HG02970 (cell line): ENCODE results near the gene H2BK1.

Experiments
- ATAC-seq: cut with Tn5 transposase; IDR thresholded peaks from one replicate; pipeline ENCODE4 v1.9.1; 2021; ENCODE audit warnings: mild to moderate bottlenecking, moderate library complexity, moderate number of reproducible peaks; ENCODE audit not compliant: unreplicated experiment, low FRiP score

The H2BK1 gene

DNA sequence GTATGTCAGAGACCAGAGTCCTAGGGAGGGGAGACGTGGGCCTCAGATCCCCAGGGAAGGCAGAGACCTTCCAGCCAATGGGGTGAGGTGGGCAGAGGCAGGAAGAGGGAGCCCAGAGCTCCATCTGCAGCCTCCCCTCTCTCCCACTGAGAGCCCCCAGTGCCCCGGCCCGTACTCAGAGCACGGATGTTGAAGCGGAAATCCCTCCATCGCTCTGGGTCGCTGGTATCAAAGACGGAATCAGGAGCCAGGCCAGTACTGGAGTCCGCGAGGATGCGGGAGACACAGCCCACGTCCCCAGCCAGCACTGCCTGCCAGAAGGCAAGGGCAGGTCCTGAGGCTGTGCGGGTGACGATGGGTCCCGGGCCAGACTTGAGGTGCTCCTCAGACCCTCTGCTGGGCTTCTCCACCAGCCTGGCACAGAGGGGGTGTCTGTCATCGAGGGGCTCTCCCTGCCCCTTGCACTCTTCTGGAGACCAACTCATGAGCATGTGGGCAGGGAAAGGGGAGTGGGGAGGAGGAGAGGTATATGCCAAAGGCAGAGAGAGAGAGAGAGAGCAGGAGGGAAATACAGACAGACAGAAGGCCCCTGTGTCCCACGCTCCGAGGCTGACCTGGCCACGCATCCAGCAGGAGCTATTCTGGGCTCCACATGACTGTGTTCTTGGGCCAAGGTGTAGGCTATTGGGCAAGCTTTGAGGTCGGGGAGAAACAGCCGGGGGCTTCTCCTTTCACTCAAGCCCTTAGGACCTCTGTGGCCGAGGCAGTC, 23.5 kb downstream of the H2BK1 start, which contains the start of gene ASB10:
TSS of gene ASB10 (minus strand) at position 611 of the 769 bp plus-strand sequence. CDS start at position 491, 120 bp downstream.
- no peak for ATAC-seq

DNA sequence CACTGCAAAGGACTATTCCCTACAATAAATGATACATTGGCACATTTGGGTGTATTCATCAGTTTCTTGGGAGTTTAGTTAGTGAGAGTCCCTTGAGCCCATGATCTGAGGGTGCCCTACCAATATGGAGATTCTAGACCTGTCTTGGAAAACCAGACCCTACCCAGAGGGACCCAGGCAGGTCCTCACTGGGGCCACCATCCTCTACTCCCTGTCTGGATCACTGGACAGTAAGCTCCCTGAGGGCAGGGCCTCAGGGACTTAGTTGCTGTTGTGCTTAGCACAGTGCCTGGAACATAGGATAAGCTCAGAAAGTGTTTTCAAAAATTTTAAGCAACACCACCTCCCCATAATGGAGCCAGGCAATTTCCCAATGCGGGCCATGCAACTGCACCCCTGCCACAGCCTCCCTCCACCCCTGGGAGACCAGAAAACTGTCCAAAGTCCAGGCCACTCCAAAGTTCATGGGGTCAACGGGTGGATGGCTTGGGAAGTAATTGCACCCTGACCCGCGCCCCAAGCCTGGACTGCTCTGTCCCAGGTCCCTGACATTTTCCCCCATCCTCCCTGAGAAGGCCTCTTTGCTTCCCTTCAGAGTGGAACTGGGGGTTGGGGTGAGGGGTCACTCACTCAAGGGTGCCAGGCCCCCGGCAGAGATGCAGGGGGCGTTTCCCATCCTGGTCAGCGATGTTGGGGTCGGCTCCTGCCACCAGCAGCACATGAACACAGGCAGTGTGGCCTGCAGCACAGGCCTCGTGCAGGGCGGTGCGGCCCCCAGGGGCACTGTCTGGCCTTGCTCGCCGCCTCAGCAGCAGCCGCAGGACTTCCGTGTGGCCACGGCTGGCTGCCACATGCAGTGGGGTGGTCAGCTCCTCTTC, 24.3 kb downstream of the H2BK1 start:
- no peak for ATAC-seq

DNA sequence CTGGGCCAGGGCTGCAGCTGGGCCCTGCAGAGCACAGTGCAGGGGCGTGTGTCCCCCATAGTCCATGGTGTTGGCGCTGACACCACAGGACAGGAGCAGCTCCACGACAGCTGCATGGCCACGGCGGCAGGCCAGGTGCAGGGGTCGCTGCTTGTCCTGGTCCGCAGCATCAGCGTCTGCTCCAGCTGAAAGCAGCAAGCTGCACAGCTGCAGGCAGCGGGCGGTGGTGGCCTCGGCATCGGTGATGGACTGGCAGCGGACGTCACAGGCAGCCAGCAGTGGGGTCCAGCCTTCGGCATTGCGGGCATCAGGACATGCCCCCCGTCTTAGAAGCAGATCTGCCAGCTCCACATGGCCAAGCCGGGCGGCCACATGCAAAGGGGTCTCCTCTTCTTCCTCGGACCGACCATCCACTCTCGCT, 29.3 kb downstream of the H2BK1 start:
- ATAC-seq, result no peak

DNA sequence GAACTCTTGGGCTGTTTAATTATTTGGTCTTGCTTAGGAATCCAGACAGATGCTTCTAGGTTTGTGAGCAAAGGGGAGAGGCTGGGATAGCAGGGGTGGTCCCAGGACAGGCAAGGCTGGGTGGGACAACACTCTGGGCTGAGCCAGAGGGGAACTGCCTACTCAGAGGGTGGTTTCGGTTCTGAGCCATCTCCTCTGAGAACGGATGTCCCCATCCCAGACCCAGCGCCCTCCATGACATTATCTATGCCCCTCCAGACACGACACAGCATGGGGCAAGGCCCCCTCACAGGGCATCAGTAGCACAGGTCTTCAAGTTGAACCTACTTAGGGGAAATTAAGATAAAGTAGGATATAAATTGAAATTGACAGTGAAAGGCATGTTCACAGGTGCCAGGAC, 30.3 kb downstream of the H2BK1 start:
- ATAC-seq, result no peak

DNA sequence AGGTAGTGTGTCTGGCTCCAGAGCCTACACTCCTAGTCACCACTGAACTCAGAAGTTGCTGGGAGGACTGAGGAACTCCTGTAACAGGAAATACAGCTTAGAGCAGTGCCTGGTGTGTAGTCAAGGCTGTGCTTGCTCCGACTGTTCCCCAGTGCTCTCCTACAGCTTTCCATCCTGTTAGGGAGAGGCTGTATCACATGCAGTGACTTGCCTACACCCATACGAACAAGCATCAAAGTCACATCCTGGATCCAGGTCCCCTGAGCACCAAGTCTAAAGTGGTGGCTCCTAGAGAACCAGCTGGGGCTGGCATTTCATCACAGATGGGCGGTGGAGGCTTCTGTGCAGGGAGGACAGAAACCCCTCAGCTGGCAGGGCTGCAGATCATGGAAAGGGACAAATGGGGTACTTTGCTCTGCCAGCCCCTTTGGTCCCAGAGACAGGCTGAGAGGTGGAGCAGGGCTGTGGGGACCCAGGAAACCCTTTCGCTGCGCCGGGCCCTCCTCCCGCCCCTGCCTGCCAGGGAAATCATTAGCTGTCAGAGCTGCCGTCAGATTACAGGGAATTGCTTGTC, 30.9 kb downstream of the H2BK1 start:
- ATAC-seq, result no peak

DNA sequence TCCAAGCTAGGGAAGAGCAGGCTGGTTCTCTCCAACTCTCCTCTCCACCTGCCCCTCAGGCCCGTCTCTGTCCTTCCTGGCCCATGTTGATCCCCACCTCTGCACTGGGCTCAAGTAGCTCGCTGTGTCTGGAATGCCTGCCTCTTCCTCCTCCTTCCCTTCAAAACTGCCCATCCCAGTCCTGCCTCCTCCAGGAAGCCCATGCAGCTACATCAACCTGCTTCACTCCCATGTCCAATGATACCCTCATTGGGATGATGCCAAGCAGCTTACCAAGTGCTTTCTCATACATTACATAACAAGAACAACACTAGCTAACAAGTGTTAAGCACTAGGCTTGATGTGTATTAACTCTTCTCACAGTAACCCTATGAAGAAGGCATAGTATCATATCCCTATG, 31.5 kb downstream of the H2BK1 start:
- ATAC-seq, result no peak

DNA sequence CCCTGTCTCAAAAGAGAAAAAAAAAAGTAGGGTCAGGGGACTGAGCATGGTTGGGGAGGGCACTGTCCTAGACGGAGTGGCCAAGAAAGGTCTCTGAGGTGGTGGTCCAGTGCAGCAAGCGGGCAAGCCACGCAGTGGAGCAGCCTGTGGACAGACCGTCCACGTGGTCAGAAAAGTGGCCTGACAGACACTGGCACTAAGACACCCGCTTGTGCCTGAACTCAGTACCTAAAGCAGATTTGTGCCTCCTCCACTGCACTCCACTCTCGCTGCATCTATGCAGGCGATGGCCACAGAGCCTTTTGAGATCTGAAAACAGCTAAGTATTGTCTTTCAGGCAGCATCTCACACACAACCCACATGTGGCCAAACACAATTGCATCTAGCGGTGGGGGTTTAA, 32.1 kb downstream of the H2BK1 start:
- no peak for ATAC-seq

DNA sequence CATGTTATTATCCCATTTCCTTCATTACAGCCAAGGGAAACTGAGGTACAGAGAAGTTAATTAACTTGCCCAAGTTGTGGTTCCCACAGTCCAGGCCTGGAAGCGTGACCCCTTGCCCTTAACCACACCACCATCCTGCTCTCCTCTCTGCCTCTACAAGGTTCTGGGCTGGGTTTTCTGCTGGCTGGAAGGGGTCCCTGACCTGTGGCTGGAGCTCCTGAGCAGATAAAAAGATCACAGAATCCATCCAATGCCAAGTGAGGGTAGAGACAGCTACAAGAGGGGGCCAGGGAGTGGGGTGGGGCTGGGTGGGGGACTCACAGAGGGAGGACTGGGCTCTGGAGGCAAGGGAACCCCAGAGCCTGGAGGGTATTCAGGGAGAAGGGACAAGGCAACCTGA, 33.0 kb downstream of the H2BK1 start:
- no peak for ATAC-seq

DNA sequence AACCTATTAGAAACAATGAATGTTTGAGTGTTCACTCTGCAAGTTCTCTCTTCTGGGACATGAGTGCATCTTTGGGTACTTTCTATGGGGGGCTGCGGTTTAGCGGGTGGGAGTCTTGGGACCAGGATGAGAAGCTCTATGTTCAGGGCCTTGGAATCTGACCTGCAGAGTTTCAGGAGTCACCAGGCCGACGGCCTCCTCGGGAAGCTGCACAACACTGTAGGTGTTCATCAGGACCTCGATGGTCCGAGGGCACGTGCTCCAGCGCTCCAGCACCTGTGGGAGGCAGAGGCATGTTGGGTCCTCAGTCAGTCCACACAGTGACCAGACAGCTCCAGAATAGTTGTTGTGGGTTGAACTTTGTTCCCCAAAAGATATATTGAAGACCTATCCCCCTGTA, 33.9 kb downstream of the H2BK1 start:
- ATAC-seq, result no peak

DNA sequence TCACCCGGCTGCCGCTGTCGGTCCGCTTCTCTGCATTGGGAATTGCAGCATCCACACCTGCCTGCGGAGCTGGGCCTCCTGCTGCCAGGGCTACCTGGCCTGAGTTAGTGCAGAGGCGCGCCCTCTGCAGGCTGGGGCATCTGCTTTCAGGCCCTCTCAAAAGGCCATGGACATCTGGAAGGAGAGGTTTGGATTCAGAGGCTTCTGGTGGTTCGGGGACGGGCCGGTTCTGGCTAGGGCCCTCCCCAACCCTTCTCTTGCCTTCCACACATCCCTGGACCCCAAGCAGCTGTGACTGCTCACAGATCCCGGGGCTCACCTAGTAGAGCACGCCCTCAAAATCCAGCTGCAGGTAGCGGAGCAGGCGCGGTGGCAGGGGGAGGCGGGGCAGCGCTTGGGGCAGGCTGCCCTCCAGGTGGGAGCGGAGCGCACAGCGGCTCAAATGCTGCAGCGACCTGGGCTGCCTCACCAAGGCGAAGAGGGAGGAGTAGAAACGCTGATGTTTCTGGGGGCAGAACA, 34.4 kb downstream of the H2BK1 start:
- ATAC-seq, result no peak

DNA sequence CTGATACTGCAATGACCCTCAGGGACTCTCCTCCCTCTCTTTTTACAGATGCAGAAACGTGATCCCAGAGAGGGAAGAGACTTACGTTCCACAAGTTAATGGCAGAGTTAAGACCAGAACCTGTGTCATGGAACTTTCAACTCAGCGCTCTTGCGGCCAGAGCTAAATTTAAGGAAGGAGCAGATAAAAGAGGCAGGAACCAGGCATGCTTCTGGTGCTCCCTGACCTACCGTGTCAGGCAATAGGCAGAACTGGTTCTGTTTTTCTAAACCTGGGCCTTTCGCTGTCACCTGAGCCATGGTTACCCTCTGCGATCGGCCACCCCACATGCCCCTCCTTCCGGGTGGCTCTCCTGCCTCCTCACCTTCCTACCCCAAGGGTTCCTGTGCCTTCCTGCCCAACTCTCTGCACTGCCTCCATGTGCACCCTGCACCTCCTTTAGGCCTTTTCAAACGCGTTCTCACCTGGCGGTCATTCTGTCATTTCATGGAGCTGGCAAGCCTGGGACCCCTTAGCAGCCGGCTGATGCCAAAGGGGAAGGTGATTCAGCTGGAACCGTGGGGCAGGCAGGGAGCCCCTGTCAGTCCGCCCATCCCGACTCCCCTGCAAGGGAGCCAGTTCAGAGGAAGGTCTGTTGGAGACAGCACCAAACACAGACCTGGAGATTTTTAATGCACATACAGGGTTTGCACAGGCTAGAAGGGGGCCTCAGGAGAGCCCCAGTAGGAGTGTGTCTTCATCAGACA, 35.1 kb downstream of the H2BK1 start:
- no peak for ATAC-seq

DNA sequence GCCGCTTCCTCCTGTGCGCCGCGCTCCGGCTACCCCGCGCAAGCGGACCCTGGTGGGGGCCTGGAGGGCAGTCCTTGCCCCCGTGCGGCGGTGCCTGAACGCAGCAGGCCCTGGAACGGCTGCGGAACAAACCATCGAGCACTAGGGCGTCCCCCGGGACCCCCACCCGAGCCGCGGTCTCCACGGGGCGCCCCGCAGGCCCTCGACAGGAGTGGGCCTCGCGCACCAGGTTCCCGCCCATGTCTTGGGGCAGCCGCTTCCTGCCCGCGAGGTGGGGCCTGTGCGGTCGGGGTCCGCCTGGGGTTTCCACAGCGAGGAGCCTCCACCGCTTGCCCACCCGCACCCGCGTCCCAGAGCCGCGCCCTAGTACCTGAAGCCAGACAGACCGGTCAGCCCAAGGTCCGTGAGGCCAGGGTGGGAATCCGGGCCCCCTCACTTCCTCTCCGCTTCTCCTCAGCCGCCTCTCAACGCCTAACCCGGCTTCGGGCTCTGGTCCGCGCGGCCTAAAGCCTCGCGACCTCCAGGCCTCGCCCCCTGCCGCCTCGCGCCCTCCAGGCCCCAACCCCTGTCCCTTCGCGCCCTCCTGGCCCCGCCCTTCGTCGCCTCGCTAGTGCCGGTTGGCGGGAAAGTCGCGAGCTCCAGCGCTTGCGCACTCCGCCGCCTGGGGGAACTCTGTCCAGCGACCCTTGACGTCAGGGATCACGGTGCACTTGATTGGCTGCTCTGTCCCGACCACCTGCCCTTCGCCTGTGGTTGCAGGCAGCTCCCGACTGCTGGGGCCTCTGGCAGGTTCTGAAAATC, 35.8 kb downstream of the H2BK1 start:
- ATAC-seq, result no peak

DNA sequence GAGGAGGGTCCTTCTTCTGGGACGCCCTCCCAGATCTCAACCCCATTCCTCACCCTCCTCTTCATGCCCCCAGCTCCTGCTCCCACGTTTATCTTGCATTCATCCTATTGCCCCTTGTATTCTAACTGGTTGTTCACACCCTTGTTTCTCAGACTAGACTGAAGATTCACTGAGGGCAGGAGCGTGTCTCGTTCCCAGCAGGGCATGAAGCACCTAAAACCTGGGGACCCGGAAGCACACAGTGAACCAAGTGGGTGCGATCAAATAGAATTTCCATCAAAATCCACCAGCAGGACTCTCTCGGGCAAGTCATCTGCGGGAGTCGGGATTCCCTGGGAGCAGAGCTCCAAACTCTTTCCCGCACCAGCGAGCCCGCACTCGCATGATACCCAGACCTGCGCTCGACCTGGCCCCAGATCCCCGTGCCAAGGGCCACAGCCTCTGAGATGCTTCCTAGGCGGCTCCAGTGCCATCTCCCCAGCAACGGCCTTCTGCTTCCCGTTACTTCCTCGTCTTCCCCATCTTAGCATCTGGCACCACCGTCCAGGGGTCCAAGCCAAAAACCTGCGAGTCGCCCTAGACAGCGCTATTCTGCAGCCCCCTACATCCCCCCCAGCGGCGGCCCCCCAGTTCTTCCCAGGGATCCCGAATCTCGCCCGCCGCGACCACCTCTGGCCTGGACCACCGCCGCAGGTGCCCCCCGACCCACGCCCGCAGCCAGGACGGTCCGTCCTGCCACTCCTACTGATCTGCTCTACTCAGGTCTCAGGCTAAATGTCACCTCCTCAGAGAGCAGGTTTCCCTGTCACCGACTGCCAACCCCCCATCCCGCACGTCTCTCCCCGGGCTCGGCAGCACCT, 36.7 kb downstream of the H2BK1 start:
- ATAC-seq, result no peak

DNA sequence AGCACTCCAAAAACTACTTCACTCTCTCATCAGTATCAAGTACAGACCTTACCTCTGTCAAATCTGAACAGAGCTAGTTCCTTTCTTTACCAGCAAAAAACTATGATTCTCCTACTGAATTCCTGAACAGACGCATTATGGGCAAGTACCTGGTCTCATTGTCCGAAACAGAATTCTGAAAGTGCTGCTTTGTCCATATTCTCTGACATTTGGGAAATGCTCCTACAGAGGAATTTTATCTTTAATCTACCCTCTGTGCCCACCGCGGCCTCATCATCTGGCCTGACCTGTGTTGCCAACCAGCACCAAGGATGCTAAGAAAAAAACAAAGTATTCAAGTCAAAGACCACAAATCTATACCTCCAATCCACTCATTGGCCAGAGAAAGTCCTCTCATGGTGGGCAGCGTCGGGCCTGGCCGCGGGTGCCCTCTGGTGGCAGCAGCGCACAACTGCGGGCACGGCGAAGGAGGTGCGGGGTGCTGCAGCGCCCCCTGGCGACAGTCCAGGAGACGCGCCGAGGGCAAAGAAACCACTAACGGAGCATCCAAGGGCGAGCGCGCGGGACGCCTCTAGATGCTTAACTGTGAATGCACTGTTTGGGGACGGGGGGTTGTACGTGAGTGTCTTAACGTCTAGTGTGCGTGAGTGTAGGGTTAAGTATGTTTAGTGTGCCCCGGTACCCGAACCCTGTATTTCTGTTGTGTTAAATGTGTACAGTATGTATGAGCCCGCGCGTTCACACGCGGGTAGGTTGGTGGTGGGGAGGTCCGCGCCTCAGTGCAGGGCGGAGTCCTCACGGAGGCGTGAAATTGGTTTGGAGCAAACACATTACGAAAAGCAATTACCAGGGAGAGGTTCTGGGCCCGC, 37.8 kb downstream of the H2BK1 start:
- peak; percentile 47 for ATAC-seq

DNA sequence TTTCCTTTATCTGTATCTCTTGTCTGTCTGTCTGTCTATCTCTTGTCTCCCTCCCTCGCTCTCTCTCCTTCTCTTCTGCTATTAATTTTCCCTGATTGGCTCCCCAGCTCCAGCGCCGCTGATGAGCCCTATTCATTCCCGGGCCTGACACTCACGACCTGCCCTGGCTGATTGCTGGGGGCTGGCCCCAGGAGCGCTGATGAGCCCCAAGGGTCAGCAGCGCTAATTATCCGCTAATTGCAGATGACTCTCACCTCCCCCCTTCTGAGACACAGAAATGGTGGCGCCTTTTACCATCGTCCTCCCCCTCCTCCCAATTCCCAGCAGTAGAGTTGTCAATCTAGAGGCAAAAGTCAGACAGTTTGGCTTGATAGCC, 41.5 kb downstream of the H2BK1 start:
- no peak for ATAC-seq

DNA sequence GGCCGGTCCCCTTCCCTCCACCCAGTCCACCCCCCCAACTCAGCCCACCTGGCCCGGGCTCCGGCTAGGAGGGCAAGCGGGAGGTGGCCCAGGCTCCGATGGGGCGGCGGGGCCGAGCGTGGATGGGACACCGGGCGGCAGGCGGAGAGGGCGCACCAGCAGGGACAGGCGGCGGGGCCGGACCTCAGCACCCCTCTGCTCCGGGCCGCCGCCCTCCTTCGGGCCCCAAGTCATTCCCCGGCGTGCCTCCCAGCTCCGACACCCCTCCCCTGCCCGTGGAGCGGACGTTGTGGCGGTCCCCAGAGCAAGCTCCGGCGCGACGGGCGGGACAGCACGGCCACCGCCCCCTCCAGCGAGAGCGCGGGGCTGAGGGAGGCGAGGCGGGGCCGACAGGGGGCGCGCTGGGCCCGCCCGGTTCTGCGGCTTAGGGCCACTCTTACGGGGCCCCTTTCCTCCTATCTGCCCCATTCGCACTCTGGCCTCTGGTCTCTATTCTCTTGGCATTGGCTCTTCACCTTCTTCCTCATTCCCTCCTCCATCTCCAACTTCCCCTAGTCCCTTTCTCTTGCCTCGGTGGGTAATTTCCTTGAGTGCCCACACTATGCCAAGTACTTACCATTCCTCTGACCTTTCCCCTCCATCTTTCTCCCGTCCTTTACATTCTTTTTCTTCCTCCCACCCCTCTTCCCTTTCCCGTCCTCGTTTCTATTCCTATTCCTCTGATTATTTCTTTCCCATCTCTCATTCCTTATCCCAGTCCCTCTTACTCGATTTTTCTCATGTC, 42.1 kb downstream of the H2BK1 start:
- ATAC-seq, result no peak
